ENCODE results near the gene COL18A1.

- TF ChIP-seq CTCF (conservative IDR thresholded peaks at IDR 0.05; ENCODE audit: low read depth, low read length) (no peak), EZH2 (IDR thresholded peaks at IDR 0.05; ENCODE audit: borderline replicate concordance, low read depth, low read length, poor library complexity, severe bottlenecking) (no peak)
These were observed 14.2 kb downstream of the COL18A1 start for GRCh38 chr21:45419162-45419561.
